BLaER1 treated with 17β-estradiol and CSF1 and Interleukin-3, amounts not matched to agents 10 nM and 100 nM (cell line): Measurements from ENCODE around the gene KIF5A.

ENCODE experiments used
- H3K27ac ChIP-seq, 11 experiments: shearing (Covaris generic); formaldehyde crosslinking; 2 replicates each; pipeline ENCODE4 v1.8.1; 2022
- H3K27me3 ChIP-seq, 11 experiments: shearing (Covaris generic); formaldehyde crosslinking; 2 replicates each; pipeline ENCODE4 v1.8.1; 2022
- H3K36me3 ChIP-seq, 11 experiments: shearing (Covaris generic); formaldehyde crosslinking; 2 replicates each; pipeline ENCODE4 v1.8.1; 2022
- H3K4me1 ChIP-seq, 10 experiments: shearing (Covaris generic); formaldehyde crosslinking; 2 replicates each; pipeline ENCODE4 v1.8.1; 2022
- H3K4me2 ChIP-seq, 11 experiments: shearing (Covaris generic); formaldehyde crosslinking; 2 replicates each; pipeline ENCODE4 v1.8.1; 2022
- H3K4me3 ChIP-seq, 10 experiments: shearing (Covaris generic); formaldehyde crosslinking; 2 replicates each; pipeline ENCODE4 v1.8.1; 2022
- H3K9ac ChIP-seq, 11 experiments: shearing (Covaris generic); formaldehyde crosslinking; 2 replicates each; pipeline ENCODE4 v1.8.1; 2022
- H3K9me3 ChIP-seq, 11 experiments: shearing (Covaris generic); formaldehyde crosslinking; replicated peaks in 1 of 11; 2 replicates each; pipeline ENCODE4 v1.8.1; 2022
- H4K20me1 ChIP-seq, 11 experiments: shearing (Covaris generic); formaldehyde crosslinking; 2 replicates each; pipeline ENCODE4 v1.8.1; 2022
- Cebpa-rat ChIP-seq, 11 experiments: shearing (Covaris generic); IDR thresholded peaks; 2 replicates each; pipeline ENCODE4 v1.8.1; 2022

Gene KIF5A

DNA sequence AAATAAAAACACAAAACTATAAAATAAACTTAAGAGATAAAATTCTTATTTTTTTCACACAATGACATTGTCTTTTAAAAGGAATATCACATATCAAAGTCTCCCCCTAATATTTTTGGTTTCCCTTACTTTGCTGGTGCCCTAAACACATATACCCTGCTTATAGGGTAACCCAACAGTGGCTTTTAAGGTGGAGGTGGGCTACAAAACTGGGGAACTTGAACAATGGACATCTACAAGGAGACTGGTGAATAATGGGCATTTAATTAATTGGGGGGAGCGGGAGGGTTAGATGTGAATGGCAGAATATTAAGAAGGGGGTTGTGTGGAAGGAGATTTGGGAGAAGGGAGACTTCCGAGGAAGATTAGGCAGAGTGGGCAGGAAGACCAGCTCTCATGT lies 73.5 kb downstream of the KIF5A start:
- TF ChIP-seq Cebpa-rat (IDR thresholded peaks at IDR 0.05) = no peak
- H3K27me3 ChIP-seq = peaks cover 98 to 100% (median 100%) of the 10 kb centered on the region in 11 experiments
- no peaks in the 10 kb centered on the region for H3K36me3 ChIP-seq

DNA sequence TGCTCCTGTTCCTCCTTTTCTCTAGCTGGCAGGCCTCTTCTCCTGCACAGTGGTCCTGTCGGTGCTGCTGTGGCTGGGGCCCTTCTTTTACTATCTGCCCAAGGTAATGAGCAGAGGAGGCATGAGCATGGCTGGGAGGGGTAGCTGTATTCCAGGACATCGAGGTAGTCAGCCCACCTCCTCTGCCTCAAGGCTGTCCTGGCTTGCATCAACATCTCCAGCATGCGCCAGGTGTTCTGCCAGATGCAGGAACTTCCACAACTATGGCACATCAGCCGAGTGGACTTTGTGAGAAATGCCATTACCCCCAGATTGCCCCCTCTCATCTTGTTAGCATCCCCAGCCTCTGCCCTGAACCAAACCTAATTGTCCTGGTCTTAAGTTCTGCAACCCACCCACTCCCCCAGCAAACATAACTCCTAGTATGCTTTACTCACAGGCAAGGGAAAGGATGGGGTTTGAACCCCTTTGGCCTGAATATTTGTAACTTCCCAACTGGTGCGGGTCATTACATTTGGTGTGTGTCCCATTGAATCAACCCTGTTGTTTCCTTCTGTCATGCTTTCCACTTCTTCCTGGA lies 74.1 kb downstream of the KIF5A start:
- Histone ChIP-seq H3K4me3 (no peak overlapping the region), H3K27ac (no peak overlapping the region), H3K9me3 (peaks cover 8 to 24% (median 16%) of the 10 kb centered on the region in 11 experiments; a peak in 18 of 22 replicates), H3K36me3 (0 out of 22 replicates have a peak, but pooled peaks cover 0 to 5% (median 0%) of the 10 kb centered on the region in 11 experiments), H3K4me1 (peaks cover 18 to 31% (median 24%) of the 10 kb centered on the region in 10 experiments), H3K4me2 (peak overlapping the region in 2 of 11 experiments; percentile 11 to 43; a peak in 1 of 22 replicates), H4K20me1 (peaks cover 0 to 38% (median 19%) of the 10 kb centered on the region in 11 experiments; a peak in 13 of 22 replicates), H3K27me3 (peaks cover 98 to 100% (median 100%) of the 10 kb centered on the region in 11 experiments), H3K9ac (no peak overlapping the region)
- TF ChIP-seq Cebpa-rat (IDR thresholded peaks at IDR 0.05) = no peak

More for the DNA sequence above, 73.5 kb downstream of the KIF5A start:
- H3K4me2 ChIP-seq = peak overlapping the region in 2 of 11 experiments; percentile 11 to 43; a peak in 1 of 22 replicates
- H3K9ac ChIP-seq = no peak overlapping the region
- H4K20me1 ChIP-seq = peaks cover 0 to 38% (median 19%) of the 10 kb centered on the region in 11 experiments; a peak in 13 of 22 replicates
- H3K4me3 ChIP-seq = no peak overlapping the region
- H3K4me1 ChIP-seq = peaks cover 18 to 31% (median 24%) of the 10 kb centered on the region in 10 experiments
- H3K9me3 ChIP-seq = peaks cover 7 to 19% (median 11%) of the 10 kb centered on the region in 11 experiments; a peak in 18 of 22 replicates
- H3K27ac ChIP-seq = no peak overlapping the region

DNA sequence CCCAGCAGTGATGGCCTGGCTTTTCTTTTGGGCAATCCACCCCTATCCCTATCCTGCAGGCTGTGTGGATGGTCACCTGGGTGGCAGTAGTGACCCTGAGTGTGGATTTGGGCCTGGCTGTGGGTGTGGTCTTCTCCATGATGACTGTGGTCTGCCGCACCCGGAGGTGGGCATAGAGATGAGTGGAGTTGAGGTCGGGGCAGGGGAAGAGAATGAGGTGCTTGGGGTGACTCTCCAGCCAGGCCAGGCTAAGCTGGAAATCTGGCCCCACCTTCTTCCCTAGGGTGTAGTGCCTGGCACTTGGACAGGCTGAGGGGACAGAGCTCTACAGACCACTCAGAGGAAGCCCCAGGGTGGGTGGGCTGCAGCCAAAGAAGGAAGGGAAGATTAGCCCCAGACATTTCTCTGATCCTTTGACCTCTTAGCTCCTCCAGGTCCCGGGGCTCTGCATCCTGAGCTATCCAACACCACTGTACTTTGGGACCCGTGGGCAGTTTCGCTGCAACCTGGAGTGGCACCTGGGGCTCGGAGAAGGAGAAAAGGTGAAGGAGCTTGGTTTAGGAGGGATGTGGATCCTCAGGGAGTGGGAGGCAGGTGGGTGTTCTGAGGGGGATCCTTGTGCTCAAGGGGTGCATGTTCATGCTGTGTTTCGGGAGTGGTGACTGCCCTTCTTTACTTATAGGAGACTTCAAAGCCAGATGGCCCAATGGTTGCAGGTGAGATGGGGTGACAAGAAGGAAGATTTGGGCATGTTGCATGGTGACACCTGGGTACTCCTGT lies 74.8 kb downstream of the KIF5A start:
- Histone ChIP-seq H4K20me1 (peaks cover 0 to 34% (median 19%) of the 10 kb centered on the region in 11 experiments; a peak in 13 of 22 replicates), H3K4me1 (peaks cover 18 to 31% (median 24%) of the 10 kb centered on the region in 10 experiments), H3K4me3 (no peak overlapping the region), H3K9ac (no peak overlapping the region), H3K4me2 (peak overlapping the region in 1 of 11 experiments; percentile 54; a peak in 1 of 22 replicates), H3K27ac (no peak overlapping the region), H3K9me3 (peaks cover 8 to 25% (median 17%) of the 10 kb centered on the region in 11 experiments; a peak in 18 of 22 replicates), H3K27me3 (peaks cover 98 to 100% (median 100%) of the 10 kb centered on the region in 11 experiments), H3K36me3 (0 out of 22 replicates have a peak, but pooled peaks cover 0 to 6% (median 0%) of the 10 kb centered on the region in 11 experiments)
- TF ChIP-seq Cebpa-rat (IDR thresholded peaks at IDR 0.05) = no peak

DNA sequence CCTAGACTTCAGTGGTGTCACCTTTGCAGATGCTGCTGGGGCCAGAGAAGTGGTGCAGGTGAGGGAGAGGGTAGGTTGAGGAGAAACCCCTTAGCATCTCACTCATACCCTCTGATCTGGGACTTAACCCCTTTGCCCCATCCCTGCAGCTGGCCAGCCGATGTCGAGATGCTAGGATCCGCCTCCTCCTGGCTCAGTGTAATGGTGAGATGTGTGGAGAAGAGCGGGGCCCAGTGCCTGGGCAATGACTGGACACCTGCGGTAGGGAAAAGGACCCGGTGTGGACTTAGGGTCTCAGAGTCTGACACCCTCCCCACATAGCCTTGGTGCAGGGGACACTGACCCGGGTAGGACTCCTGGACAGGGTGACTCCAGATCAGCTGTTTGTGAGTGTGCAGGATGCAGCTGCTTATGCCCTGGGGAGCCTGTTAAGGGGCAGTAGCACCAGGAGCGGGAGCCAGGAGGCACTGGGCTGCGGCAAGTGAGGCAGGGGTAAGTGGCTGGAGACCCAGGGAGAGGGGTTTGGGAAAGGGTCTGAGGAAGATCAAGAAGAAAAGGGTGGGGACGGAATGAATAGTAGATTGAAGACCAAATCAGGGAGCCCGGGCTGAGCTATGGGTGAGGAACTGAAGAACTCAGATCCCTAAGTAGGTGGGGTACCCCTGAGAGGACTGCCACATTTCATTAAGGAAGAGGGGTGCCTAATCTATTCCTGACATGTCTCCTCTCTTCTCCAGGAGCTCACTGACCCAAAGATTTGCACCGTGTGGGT lies 75.6 kb downstream of the KIF5A start:
- Histone ChIP-seq H3K36me3 (0 out of 22 replicates have a peak, but pooled peaks cover 0 to 6% (median 0%) of the 10 kb centered on the region in 11 experiments), H3K4me3 (no peak overlapping the region), H3K27ac (no peak overlapping the region), H4K20me1 (peaks cover 0 to 34% (median 16%) of the 10 kb centered on the region in 11 experiments; a peak in 11 of 22 replicates), H3K27me3 (peaks cover 98 to 100% (median 100%) of the 10 kb centered on the region in 11 experiments), H3K4me1 (peaks cover 18 to 30% (median 24%) of the 10 kb centered on the region in 10 experiments), H3K9me3 (peaks cover 8 to 25% (median 17%) of the 10 kb centered on the region in 11 experiments; a peak in 18 of 22 replicates), H3K9ac (no peak overlapping the region), H3K4me2 (peak overlapping the region in 8 of 11 experiments; percentile 1 to 61 (median 48); a peak in 10 of 22 replicates)
- no peak for TF ChIP-seq Cebpa-rat (IDR thresholded peaks at IDR 0.05)

DNA sequence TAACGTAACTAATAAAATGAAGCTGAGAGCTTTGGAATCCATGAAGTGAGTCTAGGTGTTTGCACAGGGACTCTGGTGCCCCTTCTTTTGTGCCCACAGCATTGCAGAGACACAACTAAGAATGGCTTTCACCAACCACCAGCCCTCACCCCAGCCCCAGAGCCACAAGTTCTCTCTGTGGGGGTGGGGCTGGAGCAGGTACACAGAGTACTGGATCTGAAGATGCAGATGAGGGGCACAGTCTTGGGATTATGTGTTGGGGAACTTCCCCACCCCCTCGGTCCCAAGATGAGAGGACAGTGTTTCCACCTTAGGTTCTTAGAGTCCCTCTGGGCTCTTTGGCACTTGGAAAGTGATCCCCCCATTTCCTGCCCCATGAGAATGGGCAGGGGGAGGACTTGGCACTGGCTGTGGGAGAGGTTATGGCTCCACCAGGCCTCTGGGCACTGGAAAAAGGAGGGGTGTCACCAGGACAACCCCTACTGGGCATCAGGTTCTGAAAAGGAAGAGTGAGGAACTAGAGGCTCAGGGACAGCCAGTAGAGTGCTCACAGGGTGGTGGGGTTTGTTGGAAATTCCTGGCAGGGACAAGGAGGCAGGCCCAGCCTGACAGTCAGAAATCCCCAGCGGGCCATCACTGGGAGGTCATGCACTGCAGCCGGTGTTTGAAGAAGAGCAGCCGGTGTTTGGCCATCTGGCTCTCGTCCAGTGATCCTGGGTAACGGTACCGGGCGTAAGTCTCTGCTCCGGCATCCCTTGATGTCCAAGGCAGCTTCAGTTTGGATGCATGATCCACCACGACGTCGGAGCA lies 76.5 kb downstream of the KIF5A start:
- peaks cover 98 to 100% (median 100%) of the 10 kb centered on the region in 11 experiments for H3K27me3 ChIP-seq
- TF ChIP-seq Cebpa-rat (IDR thresholded peaks at IDR 0.05) = no peak
- H4K20me1 ChIP-seq = peaks cover 0 to 34% (median 9%) of the 10 kb centered on the region in 11 experiments; a peak in 12 of 22 replicates

DNA sequence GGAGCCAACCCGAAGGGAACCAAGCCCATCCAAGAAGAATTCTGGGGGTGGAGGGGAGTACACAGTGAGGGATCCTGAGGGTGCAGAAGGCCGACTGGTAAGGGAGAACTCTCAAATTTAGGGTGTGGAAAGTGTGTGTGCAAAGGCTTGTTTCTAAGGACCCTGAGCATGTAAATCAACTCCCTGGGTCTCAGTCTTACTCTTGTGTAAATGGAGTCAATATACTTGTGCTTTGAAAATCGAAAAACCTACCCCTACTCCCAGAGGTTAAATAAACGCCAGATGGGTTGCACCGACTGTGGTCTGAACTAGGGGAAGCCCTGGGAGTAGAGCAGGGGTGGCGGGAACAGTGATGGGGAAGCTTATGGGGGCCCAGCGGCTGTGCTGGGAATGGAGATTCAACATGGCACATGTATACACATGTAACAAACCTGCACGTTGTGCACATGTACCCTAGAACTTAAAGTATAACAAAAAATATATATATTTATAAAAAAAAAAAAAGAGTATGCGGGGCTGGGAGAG lies 77.1 kb downstream of the KIF5A start:
- H3K4me1 ChIP-seq = peaks cover 9 to 19% (median 11%) of the 10 kb centered on the region in 10 experiments; a peak in 14 of 20 replicates
- no peak overlapping the region for H3K9ac ChIP-seq
- peaks cover 98 to 100% (median 100%) of the 10 kb centered on the region in 11 experiments for H3K27me3 ChIP-seq
- no peak overlapping the region for H3K4me3 ChIP-seq
- peaks cover 8 to 25% (median 17%) of the 10 kb centered on the region in 11 experiments; a peak in 18 of 22 replicates for H3K9me3 ChIP-seq
- no peak for TF ChIP-seq Cebpa-rat (IDR thresholded peaks at IDR 0.05)
- peaks cover 0 to 36% (median 9%) of the 10 kb centered on the region in 11 experiments; a peak in 13 of 22 replicates for H4K20me1 ChIP-seq
- H3K4me2 ChIP-seq = no peak overlapping the region
- 0 out of 22 replicates have a peak, but pooled peaks cover 0 to 6% (median 0%) of the 10 kb centered on the region in 11 experiments for H3K36me3 ChIP-seq
- no peak overlapping the region for H3K27ac ChIP-seq

More for the DNA sequence above, 76.5 kb downstream of the KIF5A start:
- Histone ChIP-seq H3K27ac (no peak overlapping the region), H3K4me3 (no peak overlapping the region), H3K4me2 (peak overlapping the region in 7 of 11 experiments; percentile 1 to 61 (median 50); a peak in 6 of 22 replicates), H3K9ac (no peak overlapping the region), H3K4me1 (peaks cover 10 to 21% (median 15%) of the 10 kb centered on the region in 10 experiments), H3K36me3 (0 out of 22 replicates have a peak, but pooled peaks cover 0 to 6% (median 0%) of the 10 kb centered on the region in 11 experiments), H3K9me3 (peaks cover 8 to 25% (median 17%) of the 10 kb centered on the region in 11 experiments; a peak in 18 of 22 replicates)
